K562 (cell line): ENCODE data around the gene ORM1.

Experiments used
- ATF3 ChIP-seq, 2 experiments: fragments of 450-650 bp in 1 of 2; sonication (generic) in 1 of 2; formaldehyde crosslinking in 1 of 2; IDR thresholded peaks in 1 of 2; conservative IDR thresholded peaks in 1 of 2; 2 replicates each; pipeline versions ENCODE4 v1.6.1 to v1.8.1; 2016 to 2023; ENCODE audit warnings: mild to moderate bottlenecking in 2 of 2, moderate library complexity in 2 of 2, inconsistent platforms in 1 of 2, missing genetic modification reagents in 1 of 2
- BRF2 ChIP-seq: IDR thresholded peaks from 3 replicates; pipeline ENCODE4 v1.6.1; 2011; ENCODE audit warnings: borderline replicate concordance, mild to moderate bottlenecking; ENCODE audit not compliant: insufficient read length, insufficient read depth
- CTCF ChIP-seq, 3 experiments: IDR thresholded peaks in 2 of 3; conservative IDR thresholded peaks in 1 of 3; 2 replicates each; pipeline ENCODE4 v1.5.1; 2011 to 2012; ENCODE audit warnings: low read length in 3 of 3, mild to moderate bottlenecking in 3 of 3, control low read depth in 2 of 3, improper control_type of control experiment in 1 of 3, inconsistent platforms in 1 of 3, low read depth in 1 of 3, mixed read lengths in 1 of 3, moderate library complexity in 1 of 3; ENCODE audit not compliant: insufficient read depth in 2 of 3
- EZH2 ChIP-seq: IDR thresholded peaks from 2 replicates; pipeline ENCODE4 v1.6.1; 2012; ENCODE audit warnings: low read depth, mild to moderate bottlenecking, inconsistent platforms, low read length, borderline replicate concordance
- HIVEP1 ChIP-seq: fragments of 250-450 bp; sonication (Bioruptor Pico); IDR thresholded peaks from 2 replicates; pipeline ENCODE4 v1.4.0; 2020; ENCODE audit warnings: mild to moderate bottlenecking
- NR2C2 ChIP-seq, 2 experiments: fragments of 200-800 bp in 1 of 2; sonication (Bioruptor generic) in 1 of 2; sonication (generic) in 1 of 2; formaldehyde crosslinking in 1 of 2; IDR thresholded peaks; 2 replicates each; pipeline versions ENCODE4 v1.6.1 to v1.8.0; 2016 to 2022; ENCODE audit warnings: mild to moderate bottlenecking in 1 of 2, missing compliant biosample characterization in 1 of 2, missing genetic modification characterization in 1 of 2, missing genetic modification reagents in 1 of 2

- no peak for TF ChIP-seq HIVEP1 (CRISPR knock-in tag)
- TF ChIP-seq BRF2, result no peak
- no peak for TF ChIP-seq NR2C2 (CRISPR knock-in tag; IDR thresholded peaks at IDR 0.05)
- TF ChIP-seq NR2C2 (tag; IDR thresholded peaks at IDR 0.05), result no peak
- no peak for TF ChIP-seq CTCF (IDR thresholded peaks at IDR 0.05 in 2 of 3, conservative IDR thresholded peaks at IDR 0.05 in 1 of 3; ENCODE audit: insufficient read depth in 2 of 3, low read depth in 1 of 3, low read length in 3 of 3)
- no peak for TF ChIP-seq ATF3 (IDR thresholded peaks at IDR 0.05)
- TF ChIP-seq ATF3 (CRISPR knock-in tag; conservative IDR thresholded peaks at IDR 0.05), result no peak
- TF ChIP-seq EZH2, result no peak
Measured at GRCh38 chr9:114336699-114337395, 13.9 kb downstream of the ORM1 start.
